Measurements from ENCODE around the gene GATA3. TPM values are rescaled to one million over a fixed set of nuclear protein-coding genes. Genes with fewer than 3 reads are reported as not detected.

The GATA3 gene
- total RNA-seq, 1 donor = not detected

GRCh38 chr10:8060010-8060703 is 5.7 kb downstream of the GATA3 start:
- TF ChIP-seq CTCF (IDR thresholded peaks at IDR 0.05; ENCODE audit: insufficient read depth, low read depth, low read length) = no peak
- H3K4me3 ChIP-seq (ENCODE audit: low read depth, low read length) = no peak overlapping the region
- no peak for DNase-seq (ENCODE audit: low read depth)

- no peak for DNase-seq (ENCODE audit: low read depth)
- TF ChIP-seq CTCF (IDR thresholded peaks at IDR 0.05; ENCODE audit: insufficient read depth, low read depth, low read length) = no peak
- H3K4me3 ChIP-seq (ENCODE audit: low read depth, low read length) = no peak overlapping the region
Measured at GRCh38 chr10:8060704-8061121, 6.2 kb downstream of the GATA3 start.

GRCh38 chr10:8061274-8062211 is 7.1 kb downstream of the GATA3 start:
- DNase-seq (ENCODE audit: low read depth) = no peak
- TF ChIP-seq CTCF (IDR thresholded peaks at IDR 0.05; ENCODE audit: insufficient read depth, low read depth, low read length) = no peak
- no peak overlapping the region for H3K4me3 ChIP-seq (ENCODE audit: low read depth, low read length)

- TF ChIP-seq CTCF (IDR thresholded peaks at IDR 0.05; ENCODE audit: insufficient read depth, low read depth, low read length) = no peak
- no peak overlapping the region for H3K4me3 ChIP-seq (ENCODE audit: low read depth, low read length)
- DNase-seq (ENCODE audit: low read depth) = no peak
Measured at GRCh38 chr10:8063128-8063908, 8.8 kb downstream of the GATA3 start.

GRCh38 chr10:8063935-8064334 is 9.4 kb downstream of the GATA3 start:
- no peak for DNase-seq (ENCODE audit: low read depth)
- no peak overlapping the region for H3K4me3 ChIP-seq (ENCODE audit: low read depth, low read length)
- no peak for TF ChIP-seq CTCF (IDR thresholded peaks at IDR 0.05; ENCODE audit: insufficient read depth, low read depth, low read length)

GRCh38 chr10:8064436-8064835 is 9.9 kb downstream of the GATA3 start:
- TF ChIP-seq CTCF (IDR thresholded peaks at IDR 0.05; ENCODE audit: insufficient read depth, low read depth, low read length) = no peak
- H3K4me3 ChIP-seq (ENCODE audit: low read depth, low read length) = no peak overlapping the region
- no peak for DNase-seq (ENCODE audit: low read depth)

Measured in fibroblast of villous mesenchyme (primary cell).